ENCODE results near the gene FKBP14.
"Not testable (repeated sequence)": the region's sequence is repeated elsewhere in the genome, so short reads cannot be mapped to it uniquely, and the experiment has no call there.

Gene FKBP14

GRCh38 chr7:30026229-30027064 is at the start of gene FKBP14:
Gene FKBP14, minus strand, starts transcription at chr7:30026702. Its CDS starts 194 bp downstream, at chr7:30026508.
- Mint-ChIP-seq H3K9me3 (no peaks in the 10 kb centered on the region), H3K4me1 (ENCODE audit: low read depth) (peaks cover 36% of the 10 kb centered on the region), H3K36me3 (ENCODE audit: low read depth) (peaks cover 10% of the 10 kb centered on the region), H3K27me3 (no peaks in the 10 kb centered on the region), H3K4me3 (peak within 1 kb of the TSS; percentile 87), H3K27ac (peak within 1 kb of the TSS; percentile 84)
- intact Hi-C loops (cut with micrococcal nuclease) = no loop called here

GRCh38 chr7:30074422-30075030 is 48.0 kb upstream of the FKBP14 start:
- intact Hi-C loops (cut with micrococcal nuclease) = no loop called here
- Mint-ChIP-seq H3K9me3 (no peaks in the 10 kb centered on the region), H3K4me3 (no peak overlapping the region), H3K4me1 (ENCODE audit: low read depth) (peaks cover 9% of the 10 kb centered on the region), H3K27ac (no peak overlapping the region), H3K27me3 (no peaks in the 10 kb centered on the region), H3K36me3 (ENCODE audit: low read depth) (peaks cover 32% of the 10 kb centered on the region)

- peaks cover 21% of the 10 kb centered on the region for H3K36me3 Mint-ChIP-seq (ENCODE audit: low read depth)
- H3K4me1 Mint-ChIP-seq (ENCODE audit: low read depth) = peaks cover 19% of the 10 kb centered on the region
- no peak overlapping the region for H3K4me3 Mint-ChIP-seq
- no peaks in the 10 kb centered on the region for H3K27me3 Mint-ChIP-seq
- H3K9me3 Mint-ChIP-seq = no peaks in the 10 kb centered on the region
- intact Hi-C loops (cut with micrococcal nuclease) = no loop called here
- H3K27ac Mint-ChIP-seq = no peak overlapping the region
These were observed 46.2 kb upstream of the FKBP14 start for GRCh38 chr7:30072735-30073134.

GRCh38 chr7:30070052-30070451 is 43.5 kb upstream of the FKBP14 start:
- Mint-ChIP-seq H3K36me3 (ENCODE audit: low read depth) (peaks cover 24% of the 10 kb centered on the region), H3K27ac (no peak overlapping the region)
- intact Hi-C loops (cut with micrococcal nuclease) = no loop called here

GRCh38 chr7:30069096-30069867 is 42.8 kb upstream of the FKBP14 start:
- no peaks in the 10 kb centered on the region for H3K27me3 Mint-ChIP-seq
- H3K9me3 Mint-ChIP-seq = no peaks in the 10 kb centered on the region
- H3K36me3 Mint-ChIP-seq (ENCODE audit: low read depth) = peaks cover 24% of the 10 kb centered on the region
- no peak overlapping the region for H3K4me3 Mint-ChIP-seq
- H3K4me1 Mint-ChIP-seq (ENCODE audit: low read depth) = peaks cover 10% of the 10 kb centered on the region
- intact Hi-C loops (cut with micrococcal nuclease) = no loop called here
- no peak overlapping the region for H3K27ac Mint-ChIP-seq

More at GRCh38 chr7:30070052-30070451, 43.5 kb upstream of the FKBP14 start:
- Mint-ChIP-seq H3K9me3 (no peaks in the 10 kb centered on the region), H3K4me3 (no peak overlapping the region), H3K4me1 (ENCODE audit: low read depth) (peaks cover 10% of the 10 kb centered on the region), H3K27me3 (no peaks in the 10 kb centered on the region)

GRCh38 chr7:30068117-30068516 is 41.6 kb upstream of the FKBP14 start:
- H3K27me3 Mint-ChIP-seq = no peaks in the 10 kb centered on the region
- H3K27ac Mint-ChIP-seq = no peak overlapping the region
- H3K36me3 Mint-ChIP-seq (ENCODE audit: low read depth) = peaks cover 36% of the 10 kb centered on the region
- H3K4me3 Mint-ChIP-seq = no peak overlapping the region
- peaks cover 10% of the 10 kb centered on the region for H3K4me1 Mint-ChIP-seq (ENCODE audit: low read depth)
- H3K9me3 Mint-ChIP-seq = no peaks in the 10 kb centered on the region
- intact Hi-C loops (cut with micrococcal nuclease) = no loop called here

- Mint-ChIP-seq H3K36me3 (ENCODE audit: low read depth) (peaks cover 44% of the 10 kb centered on the region), H3K4me1 (ENCODE audit: low read depth) (peaks cover 10% of the 10 kb centered on the region), H3K27ac (no peak overlapping the region), H3K27me3 (no peaks in the 10 kb centered on the region), H3K9me3 (no peaks in the 10 kb centered on the region), H3K4me3 (no peak overlapping the region)
- intact Hi-C loops (cut with micrococcal nuclease) = no loop called here
These were observed 40.2 kb upstream of the FKBP14 start for GRCh38 chr7:30066687-30067086.

- H3K9me3 Mint-ChIP-seq = no peaks in the 10 kb centered on the region
- intact Hi-C loops (cut with micrococcal nuclease) = no loop called here
- no peaks in the 10 kb centered on the region for H3K27me3 Mint-ChIP-seq
- no peak overlapping the region for H3K4me3 Mint-ChIP-seq
- peaks cover 10% of the 10 kb centered on the region for H3K4me1 Mint-ChIP-seq (ENCODE audit: low read depth)
- H3K36me3 Mint-ChIP-seq (ENCODE audit: low read depth) = peaks cover 36% of the 10 kb centered on the region
- no peak overlapping the region for H3K27ac Mint-ChIP-seq
These were observed 39.2 kb upstream of the FKBP14 start for GRCh38 chr7:30065746-30066145.

GRCh38 chr7:30062587-30062986 is 36.1 kb upstream of the FKBP14 start:
- H3K4me3 Mint-ChIP-seq = no peak overlapping the region
- no peak overlapping the region for H3K27ac Mint-ChIP-seq
- intact Hi-C loops (cut with micrococcal nuclease) = loop anchor here (5.0 kb wide), 3 partner anchors 115 to 425 kb away; no protein-coding TSS in a partner anchor
- H3K9me3 Mint-ChIP-seq = no peaks in the 10 kb centered on the region
- H3K36me3 Mint-ChIP-seq (ENCODE audit: low read depth) = peaks cover 34% of the 10 kb centered on the region
- no peaks in the 10 kb centered on the region for H3K27me3 Mint-ChIP-seq
- H3K4me1 Mint-ChIP-seq (ENCODE audit: low read depth) = peaks cover 6% of the 10 kb centered on the region

- not testable (repeated sequence) for H3K4me1 Mint-ChIP-seq (ENCODE audit: low read depth); H3K27me3 Mint-ChIP-seq; H3K27ac Mint-ChIP-seq; H3K4me3 Mint-ChIP-seq; H3K9me3 Mint-ChIP-seq
- H3K36me3 Mint-ChIP-seq (ENCODE audit: low read depth) = peaks cover 39% of the 10 kb centered on the region
- intact Hi-C loops (cut with micrococcal nuclease) = loop anchor here (5.0 kb wide), 3 partner anchors 114 to 424 kb away; no protein-coding TSS in a partner anchor
These were observed 35.3 kb upstream of the FKBP14 start for GRCh38 chr7:30061786-30062185.

- no peak overlapping the region for H3K27ac Mint-ChIP-seq
- no peak overlapping the region for H3K4me3 Mint-ChIP-seq
- H3K4me1 Mint-ChIP-seq (ENCODE audit: low read depth) = peaks cover 6% of the 10 kb centered on the region
- intact Hi-C loops (cut with micrococcal nuclease) = no loop called here
- peaks cover 46% of the 10 kb centered on the region for H3K36me3 Mint-ChIP-seq (ENCODE audit: low read depth)
- H3K27me3 Mint-ChIP-seq = no peaks in the 10 kb centered on the region
- no peaks in the 10 kb centered on the region for H3K9me3 Mint-ChIP-seq
These were observed 31.2 kb upstream of the FKBP14 start for GRCh38 chr7:30057741-30058140.

GRCh38 chr7:30053068-30053467 is 26.6 kb upstream of the FKBP14 start:
- Mint-ChIP-seq H3K27ac (no peak overlapping the region), H3K9me3 (no peaks in the 10 kb centered on the region), H3K36me3 (ENCODE audit: low read depth) (peaks cover 60% of the 10 kb centered on the region), H3K27me3 (no peaks in the 10 kb centered on the region), H3K4me1 (ENCODE audit: low read depth) (no peaks in the 10 kb centered on the region), H3K4me3 (no peak overlapping the region)
- intact Hi-C loops (cut with micrococcal nuclease) = no loop called here

- peaks cover 62% of the 10 kb centered on the region for H3K36me3 Mint-ChIP-seq (ENCODE audit: low read depth)
- no peak overlapping the region for H3K4me3 Mint-ChIP-seq
These were observed 22.7 kb upstream of the FKBP14 start for GRCh38 chr7:30049173-30049572.

GRCh38 chr7:30048582-30048981 is 22.1 kb upstream of the FKBP14 start:
- Mint-ChIP-seq H3K27me3 (no peaks in the 10 kb centered on the region), H3K27ac (no peak overlapping the region), H3K36me3 (ENCODE audit: low read depth) (peaks cover 62% of the 10 kb centered on the region), H3K4me1 (ENCODE audit: low read depth) (no peaks in the 10 kb centered on the region), H3K4me3 (no peak overlapping the region), H3K9me3 (no peaks in the 10 kb centered on the region)
- intact Hi-C loops (cut with micrococcal nuclease) = no loop called here

More at GRCh38 chr7:30049173-30049572, 22.7 kb upstream of the FKBP14 start:
- Mint-ChIP-seq H3K27ac (no peak overlapping the region), H3K9me3 (no peaks in the 10 kb centered on the region), H3K4me1 (ENCODE audit: low read depth) (no peaks in the 10 kb centered on the region), H3K27me3 (no peaks in the 10 kb centered on the region)
- intact Hi-C loops (cut with micrococcal nuclease) = no loop called here
